WTC11 (cell line): ENCODE results near the gene SHC3. TPM values are rescaled to one million over a fixed set of nuclear protein-coding genes. Genes with fewer than 3 reads are reported as not detected.

Experiments used
- ATAC-seq: fragments of 200-7000 bp; cut with Tn5 transposase; 2 replicates; pipeline ENCODE4 v1.10.0; 2021; ENCODE audit warnings: mild to moderate bottlenecking, moderate library complexity
- CTCF ChIA-PET: fragments of 300-600 bp; sonication (Branson Sonifier 250); formaldehyde crosslinking; loops from one replicate; lab custom pipeline; 2021; ENCODE audit warnings: antibody characterized with exemption; lab: Charles Lee
- POLR2A ChIA-PET: fragments of 350-600 bp; sonication (Branson Sonifier 250); formaldehyde crosslinking; loops from one replicate; lab custom pipeline; 2021; ENCODE audit warnings: antibody characterized with exemption; lab: Charles Lee
- DNase-seq: peaks from one replicate; pipeline ENCODE4 v3.0.0; 2021; ENCODE audit warnings: low spot score
- H3K27ac Mint-ChIP-seq: 2 replicates; pipeline ENCODE4 v1.8.0; 2021; ENCODE audit warnings: mixed read lengths
- H3K27me3 Mint-ChIP-seq: 2 replicates; pipeline ENCODE4 v1.8.0; 2021; ENCODE audit warnings: low read depth, mild to moderate bottlenecking, moderate library complexity, mixed read lengths
- H3K36me3 Mint-ChIP-seq: 2 replicates; pipeline ENCODE4 v1.8.0; 2021; ENCODE audit warnings: mixed read lengths
- H3K4me1 Mint-ChIP-seq: 2 replicates; pipeline ENCODE4 v1.8.0; 2022; ENCODE audit warnings: mixed read lengths
- H3K4me3 Mint-ChIP-seq: 2 replicates; pipeline ENCODE4 v1.8.0; 2021; ENCODE audit warnings: mild to moderate bottlenecking, moderate library complexity, mixed read lengths
- H3K9me3 Mint-ChIP-seq: 2 replicates; pipeline ENCODE4 v1.8.0; 2021; ENCODE audit warnings: mixed read lengths
- AFF4 ChIP-seq: sonication (generic); formaldehyde crosslinking; IDR thresholded peaks from 2 replicates; pipeline ENCODE4 v1.8.1; 2023; ENCODE audit warnings: mild to moderate bottlenecking, missing genetic modification reagents, borderline replicate concordance
- ARID4B ChIP-seq: sonication (generic); formaldehyde crosslinking; IDR thresholded peaks from 2 replicates; pipeline ENCODE4 v1.8.0; 2023; ENCODE audit warnings: missing genetic modification reagents, mild to moderate bottlenecking, borderline replicate concordance
- E2F5 ChIP-seq: sonication (generic); formaldehyde crosslinking; IDR thresholded peaks from 2 replicates; pipeline ENCODE4 v1.8.1; 2022; ENCODE audit warnings: mild to moderate bottlenecking, moderate library complexity, missing genetic modification reagents
- HMGA2 ChIP-seq: fragments of 250-450 bp; sonication (Bioruptor Pico); IDR thresholded peaks from 2 replicates; pipeline ENCODE4 v1.4.0; 2021; ENCODE audit warnings: mild to moderate bottlenecking, moderate library complexity
- JUN ChIP-seq: sonication (generic); formaldehyde crosslinking; IDR thresholded peaks from 2 replicates; pipeline ENCODE4 v1.8.0; 2023; ENCODE audit warnings: mild to moderate bottlenecking, missing genetic modification reagents
- MYBL2 ChIP-seq: sonication (generic); formaldehyde crosslinking; IDR thresholded peaks from 2 replicates; pipeline ENCODE4 v1.8.1; 2023; ENCODE audit warnings: mild to moderate bottlenecking, moderate library complexity, missing genetic modification reagents
- PRRX2 ChIP-seq: fragments of 250-450 bp; sonication (Bioruptor Pico); IDR thresholded peaks from 2 replicates; pipeline ENCODE4 v1.8.0; 2021; ENCODE audit warnings: mild to moderate bottlenecking
- TEAD1 ChIP-seq: sonication (generic); formaldehyde crosslinking; IDR thresholded peaks from 2 replicates; pipeline ENCODE4 v1.8.0; 2022; ENCODE audit warnings: mild to moderate bottlenecking, missing genetic modification reagents
- ZNF396 ChIP-seq: fragments of 250-450 bp; sonication (Bioruptor Pico); IDR thresholded peaks from 2 replicates; pipeline ENCODE4 v1.8.0; 2021; ENCODE audit warnings: mild to moderate bottlenecking, moderate library complexity, borderline replicate concordance
- ZNF425 ChIP-seq: fragments of 250-450 bp; sonication (Bioruptor Pico); conservative IDR thresholded peaks from 2 replicates; pipeline ENCODE4 v1.9.0; 2021; ENCODE audit warnings: mild to moderate bottlenecking
- total RNA-seq: library from RNA; stranded (reverse); gene quantifications from 3 replicates; pipeline ENCODE4 v1.2.3, GENCODE V29; 2021
- TF ChIP-seq, protein P1 (sequence below): fragments of 200-600 bp; IDR thresholded peaks from 2 replicates; pipeline ENCODE4 v1.8.0; 2022; ENCODE audit warnings: antibody characterized with exemption
- TF ChIP-seq, protein P2 (sequence below): sonication (generic); formaldehyde crosslinking; IDR thresholded peaks from 2 replicates; pipeline ENCODE4 v1.8.1; 2023; ENCODE audit warnings: mild to moderate bottlenecking, missing genetic modification reagents
- TF ChIP-seq, protein P3 (sequence below): fragments of 250-450 bp; sonication (Bioruptor Pico); IDR thresholded peaks from 2 replicates; pipeline ENCODE4 v1.9.0; 2021; ENCODE audit warnings: mild to moderate bottlenecking

SHC3 gene
- total RNA-seq, 1 experiment from 2014 or later: 4.9 TPM

DNA sequence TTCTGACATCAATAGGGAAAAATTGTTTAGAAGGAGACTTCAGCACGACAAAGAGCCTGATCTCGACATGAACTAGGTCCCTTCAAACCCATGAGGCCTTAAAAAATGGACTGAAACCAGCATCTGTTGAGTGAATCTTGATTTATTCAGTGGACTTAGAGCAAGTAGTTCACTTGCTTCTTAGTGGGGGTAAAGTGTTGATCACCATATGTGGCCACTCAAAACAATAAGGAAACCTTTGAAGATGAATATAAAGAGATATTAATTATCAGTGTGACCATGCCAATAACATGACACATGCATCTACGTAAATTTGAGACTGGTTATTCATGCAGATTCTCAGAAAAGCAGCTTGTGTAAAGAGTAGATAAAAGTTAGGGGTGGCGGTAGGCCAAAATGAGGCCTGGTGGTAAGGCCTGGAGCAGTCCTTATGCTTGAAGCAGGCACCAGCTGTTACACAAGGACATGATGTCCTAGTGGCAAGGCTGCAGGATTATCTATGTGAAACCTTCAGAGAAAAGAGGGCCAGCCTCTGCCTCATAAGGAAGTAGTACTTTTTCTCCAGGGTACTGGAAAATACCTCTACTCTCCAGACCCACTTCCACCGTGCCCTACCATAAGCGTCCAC lies 126.0 kb downstream of the SHC3 start (continued):
- TF ChIP-seq ARID4B (no peak), ZNF396 (no peak)
- TF ChIP-seq, protein P1, sequence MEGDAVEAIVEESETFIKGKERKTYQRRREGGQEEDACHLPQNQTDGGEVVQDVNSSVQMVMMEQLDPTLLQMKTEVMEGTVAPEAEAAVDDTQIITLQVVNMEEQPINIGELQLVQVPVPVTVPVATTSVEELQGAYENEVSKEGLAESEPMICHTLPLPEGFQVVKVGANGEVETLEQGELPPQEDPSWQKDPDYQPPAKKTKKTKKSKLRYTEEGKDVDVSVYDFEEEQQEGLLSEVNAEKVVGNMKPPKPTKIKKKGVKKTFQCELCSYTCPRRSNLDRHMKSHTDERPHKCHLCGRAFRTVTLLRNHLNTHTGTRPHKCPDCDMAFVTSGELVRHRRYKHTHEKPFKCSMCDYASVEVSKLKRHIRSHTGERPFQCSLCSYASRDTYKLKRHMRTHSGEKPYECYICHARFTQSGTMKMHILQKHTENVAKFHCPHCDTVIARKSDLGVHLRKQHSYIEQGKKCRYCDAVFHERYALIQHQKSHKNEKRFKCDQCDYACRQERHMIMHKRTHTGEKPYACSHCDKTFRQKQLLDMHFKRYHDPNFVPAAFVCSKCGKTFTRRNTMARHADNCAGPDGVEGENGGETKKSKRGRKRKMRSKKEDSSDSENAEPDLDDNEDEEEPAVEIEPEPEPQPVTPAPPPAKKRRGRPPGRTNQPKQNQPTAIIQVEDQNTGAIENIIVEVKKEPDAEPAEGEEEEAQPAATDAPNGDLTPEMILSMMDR: no peak

DNA sequence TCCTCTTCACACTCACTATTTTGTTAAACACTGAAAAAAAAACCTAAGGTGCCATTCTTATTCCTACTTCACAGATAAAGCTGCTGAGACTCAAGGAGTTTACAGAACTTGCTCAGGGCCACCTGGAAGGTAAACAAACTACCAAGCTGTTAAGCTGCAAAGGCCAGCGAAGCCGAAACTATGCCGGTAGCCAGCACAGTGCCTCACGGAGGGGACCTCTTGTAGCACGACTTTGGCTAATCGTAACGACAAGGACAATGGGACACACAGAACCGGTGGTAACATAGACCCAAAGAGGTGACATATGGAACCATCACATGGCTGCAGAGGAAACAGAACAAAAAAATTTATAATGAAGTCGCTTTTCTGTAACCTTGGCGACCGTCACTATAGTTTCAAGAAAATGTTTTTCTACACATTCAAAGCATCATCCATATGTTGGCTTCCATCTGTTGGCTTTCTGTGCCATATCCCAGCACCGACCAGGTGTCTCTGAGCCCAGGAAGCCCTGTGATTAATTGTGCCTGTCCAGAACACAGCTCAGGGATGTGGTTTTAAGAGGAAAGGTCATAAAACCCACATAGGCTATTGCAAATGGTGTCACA lies 127.1 kb downstream of the SHC3 start:
- no peak for ATAC-seq
- ChIA-PET POLR2A (no interaction called here), CTCF (interaction anchor here (0.8 to 1.5 kb wide), 2 partner anchors 54 to 227 kb away, joined by 3 read pairs; no protein-coding TSS in a partner anchor)
- H3K36me3 Mint-ChIP-seq: no peaks in the 10 kb centered on the region; the same call in 1 of the 2 replicates
- H3K9me3 Mint-ChIP-seq: no peaks in the 10 kb centered on the region
- peak overlapping the region; percentile 22; the same call in 1 of the 2 replicates for H3K27ac Mint-ChIP-seq
- H3K4me3 Mint-ChIP-seq: no peak overlapping the region
- TF ChIP-seq JUN (CRISPR knock-in tag) (no peak), ZNF396 (no peak)
- no peak for DNase-seq
- peaks cover 2% of the 10 kb centered on the region; the same call in 1 of the 2 replicates for H3K4me1 Mint-ChIP-seq
- H3K27me3 Mint-ChIP-seq: no peaks in the 10 kb centered on the region

GRCh38 chr9:89049646-89050045 lies 129.0 kb downstream of the SHC3 start:
- DNase-seq: no peak
- Mint-ChIP-seq H3K4me1 (peaks cover 2% of the 10 kb centered on the region; the same call in 1 of the 2 replicates), H3K27ac (no peak overlapping the region), H3K27me3 (no peaks in the 10 kb centered on the region), H3K9me3 (no peaks in the 10 kb centered on the region), H3K36me3 (no peaks in the 10 kb centered on the region; the same call in 1 of the 2 replicates), H3K4me3 (no peak overlapping the region)
- no peak for ATAC-seq
- ChIA-PET CTCF (interaction anchor here (1.6 kb wide), 1 partner anchor 176 kb away, joined by 3 read pairs; no protein-coding TSS in a partner anchor), POLR2A (no interaction called here)
- TF ChIP-seq PRRX2 (no peak), E2F5 (CRISPR knock-in tag) (no peak), MYBL2 (CRISPR knock-in tag) (no peak), HMGA2 (no peak), ZNF425 (CRISPR knock-in tag) (no peak), TEAD1 (CRISPR knock-in tag) (no peak), AFF4 (CRISPR knock-in tag) (no peak)
- TF ChIP-seq, protein P2, sequence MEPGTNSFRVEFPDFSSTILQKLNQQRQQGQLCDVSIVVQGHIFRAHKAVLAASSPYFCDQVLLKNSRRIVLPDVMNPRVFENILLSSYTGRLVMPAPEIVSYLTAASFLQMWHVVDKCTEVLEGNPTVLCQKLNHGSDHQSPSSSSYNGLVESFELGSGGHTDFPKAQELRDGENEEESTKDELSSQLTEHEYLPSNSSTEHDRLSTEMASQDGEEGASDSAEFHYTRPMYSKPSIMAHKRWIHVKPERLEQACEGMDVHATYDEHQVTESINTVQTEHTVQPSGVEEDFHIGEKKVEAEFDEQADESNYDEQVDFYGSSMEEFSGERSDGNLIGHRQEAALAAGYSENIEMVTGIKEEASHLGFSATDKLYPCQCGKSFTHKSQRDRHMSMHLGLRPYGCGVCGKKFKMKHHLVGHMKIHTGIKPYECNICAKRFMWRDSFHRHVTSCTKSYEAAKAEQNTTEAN (CRISPR knock-in tag): no peak
- TF ChIP-seq, protein P3, sequence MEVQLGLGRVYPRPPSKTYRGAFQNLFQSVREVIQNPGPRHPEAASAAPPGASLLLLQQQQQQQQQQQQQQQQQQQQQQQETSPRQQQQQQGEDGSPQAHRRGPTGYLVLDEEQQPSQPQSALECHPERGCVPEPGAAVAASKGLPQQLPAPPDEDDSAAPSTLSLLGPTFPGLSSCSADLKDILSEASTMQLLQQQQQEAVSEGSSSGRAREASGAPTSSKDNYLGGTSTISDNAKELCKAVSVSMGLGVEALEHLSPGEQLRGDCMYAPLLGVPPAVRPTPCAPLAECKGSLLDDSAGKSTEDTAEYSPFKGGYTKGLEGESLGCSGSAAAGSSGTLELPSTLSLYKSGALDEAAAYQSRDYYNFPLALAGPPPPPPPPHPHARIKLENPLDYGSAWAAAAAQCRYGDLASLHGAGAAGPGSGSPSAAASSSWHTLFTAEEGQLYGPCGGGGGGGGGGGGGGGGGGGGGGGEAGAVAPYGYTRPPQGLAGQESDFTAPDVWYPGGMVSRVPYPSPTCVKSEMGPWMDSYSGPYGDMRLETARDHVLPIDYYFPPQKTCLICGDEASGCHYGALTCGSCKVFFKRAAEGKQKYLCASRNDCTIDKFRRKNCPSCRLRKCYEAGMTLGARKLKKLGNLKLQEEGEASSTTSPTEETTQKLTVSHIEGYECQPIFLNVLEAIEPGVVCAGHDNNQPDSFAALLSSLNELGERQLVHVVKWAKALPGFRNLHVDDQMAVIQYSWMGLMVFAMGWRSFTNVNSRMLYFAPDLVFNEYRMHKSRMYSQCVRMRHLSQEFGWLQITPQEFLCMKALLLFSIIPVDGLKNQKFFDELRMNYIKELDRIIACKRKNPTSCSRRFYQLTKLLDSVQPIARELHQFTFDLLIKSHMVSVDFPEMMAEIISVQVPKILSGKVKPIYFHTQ (CRISPR knock-in tag): no peak
